KMS-11 (cell line): ENCODE data around the gene PRSS2.
"Not testable (repeated sequence)": the region's sequence is repeated elsewhere in the genome, so short reads cannot be mapped to it uniquely, and the experiment has no call there.

Experiments used
- H2AFZ ChIP-seq: fragments of 200-600 bp; sonication (generic); 2 replicates; pipeline ENCODE4 v1.6.1; 2016; ENCODE audit warnings: antibody characterized with exemption, mixed run types, low read depth
- H3K27ac ChIP-seq: fragments of 200-600 bp; sonication (generic); 2 replicates; pipeline ENCODE4 v1.6.1; 2016; ENCODE audit warnings: mild to moderate bottlenecking, mixed run types
- H3K27me3 ChIP-seq: fragments of 200-600 bp; sonication (generic); 2 replicates; pipeline ENCODE4 v1.6.1; 2017; ENCODE audit warnings: mild to moderate bottlenecking, low read depth, mixed run types, moderate library complexity; ENCODE audit not compliant: insufficient read depth
- H3K36me3 ChIP-seq: fragments of 200-600 bp; sonication (generic); 2 replicates; pipeline ENCODE4 v1.6.1; 2017; ENCODE audit warnings: mild to moderate bottlenecking, mixed run types; ENCODE audit not compliant: insufficient read depth
- H3K4me1 ChIP-seq: fragments of 200-600 bp; sonication (generic); 2 replicates; pipeline ENCODE4 v1.6.1; 2016; ENCODE audit warnings: mild to moderate bottlenecking, low read depth, mixed run types; ENCODE audit not compliant: poor library complexity, severe bottlenecking
- H3K4me2 ChIP-seq: fragments of 200-600 bp; sonication (generic); 2 replicates; pipeline ENCODE4 v1.7.0; 2016; ENCODE audit warnings: mild to moderate bottlenecking, mixed run types
- H3K4me3 ChIP-seq: fragments of 200-600 bp; sonication (generic); IDR thresholded peaks from 2 replicates; pipeline ENCODE4 v1.6.1; 2017; ENCODE audit warnings: low read depth, low read length, mixed read lengths; ENCODE audit not compliant: insufficient read depth
- H3K79me2 ChIP-seq: fragments of 200-600 bp; sonication (generic); 2 replicates; pipeline ENCODE4 v1.6.1; 2016; ENCODE audit warnings: low read depth, mixed run types; ENCODE audit not compliant: insufficient read depth
- H3K9ac ChIP-seq: fragments of 200-600 bp; sonication (generic); 2 replicates; pipeline ENCODE4 v1.6.1; 2016; ENCODE audit warnings: mild to moderate bottlenecking, mixed run types
- H4K20me1 ChIP-seq: fragments of 200-600 bp; sonication (generic); 2 replicates; pipeline ENCODE4 v1.6.1; 2016; ENCODE audit warnings: mild to moderate bottlenecking, mixed run types; ENCODE audit not compliant: insufficient read depth
- TF ChIP-seq, protein P1 (sequence below): fragments of 200-600 bp; sonication (generic); conservative IDR thresholded peaks from 2 replicates; pipeline ENCODE4 v1.6.1; 2017; ENCODE audit warnings: low read depth, mild to moderate bottlenecking, antibody characterized with exemption, low read length, moderate library complexity, mixed read lengths

PRSS2 gene

DNA sequence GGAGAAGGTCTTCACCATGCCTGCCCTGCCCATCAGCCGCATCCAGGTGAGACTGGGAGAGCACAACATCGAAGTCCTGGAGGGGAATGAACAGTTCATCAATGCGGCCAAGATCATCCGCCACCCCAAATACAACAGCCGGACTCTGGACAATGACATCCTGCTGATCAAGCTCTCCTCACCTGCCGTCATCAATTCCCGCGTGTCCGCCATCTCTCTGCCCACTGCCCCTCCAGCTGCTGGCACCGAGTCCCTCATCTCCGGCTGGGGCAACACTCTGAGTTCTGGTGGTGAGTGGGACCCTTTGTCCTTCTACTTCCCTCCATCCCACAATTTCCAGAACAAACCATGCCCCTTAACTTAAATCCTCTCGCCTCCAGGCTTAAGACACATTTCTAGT, 2.5 kb downstream of the PRSS2 start:
- Histone ChIP-seq H3K79me2 (no peaks in the 10 kb centered on the region), H3K36me3 (no peaks in the 10 kb centered on the region), H3K4me3 (no peak overlapping the region), H3K27me3 (no peaks in the 10 kb centered on the region), H2AFZ (no peak overlapping the region), H3K4me2 (no peak overlapping the region), H3K9ac (no peak overlapping the region), H3K4me1 (peaks cover 38% of the 10 kb centered on the region), H4K20me1 (no peaks in the 10 kb centered on the region), H3K27ac (no peak overlapping the region)
- TF ChIP-seq, protein P1, sequence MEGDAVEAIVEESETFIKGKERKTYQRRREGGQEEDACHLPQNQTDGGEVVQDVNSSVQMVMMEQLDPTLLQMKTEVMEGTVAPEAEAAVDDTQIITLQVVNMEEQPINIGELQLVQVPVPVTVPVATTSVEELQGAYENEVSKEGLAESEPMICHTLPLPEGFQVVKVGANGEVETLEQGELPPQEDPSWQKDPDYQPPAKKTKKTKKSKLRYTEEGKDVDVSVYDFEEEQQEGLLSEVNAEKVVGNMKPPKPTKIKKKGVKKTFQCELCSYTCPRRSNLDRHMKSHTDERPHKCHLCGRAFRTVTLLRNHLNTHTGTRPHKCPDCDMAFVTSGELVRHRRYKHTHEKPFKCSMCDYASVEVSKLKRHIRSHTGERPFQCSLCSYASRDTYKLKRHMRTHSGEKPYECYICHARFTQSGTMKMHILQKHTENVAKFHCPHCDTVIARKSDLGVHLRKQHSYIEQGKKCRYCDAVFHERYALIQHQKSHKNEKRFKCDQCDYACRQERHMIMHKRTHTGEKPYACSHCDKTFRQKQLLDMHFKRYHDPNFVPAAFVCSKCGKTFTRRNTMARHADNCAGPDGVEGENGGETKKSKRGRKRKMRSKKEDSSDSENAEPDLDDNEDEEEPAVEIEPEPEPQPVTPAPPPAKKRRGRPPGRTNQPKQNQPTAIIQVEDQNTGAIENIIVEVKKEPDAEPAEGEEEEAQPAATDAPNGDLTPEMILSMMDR: no peak

DNA sequence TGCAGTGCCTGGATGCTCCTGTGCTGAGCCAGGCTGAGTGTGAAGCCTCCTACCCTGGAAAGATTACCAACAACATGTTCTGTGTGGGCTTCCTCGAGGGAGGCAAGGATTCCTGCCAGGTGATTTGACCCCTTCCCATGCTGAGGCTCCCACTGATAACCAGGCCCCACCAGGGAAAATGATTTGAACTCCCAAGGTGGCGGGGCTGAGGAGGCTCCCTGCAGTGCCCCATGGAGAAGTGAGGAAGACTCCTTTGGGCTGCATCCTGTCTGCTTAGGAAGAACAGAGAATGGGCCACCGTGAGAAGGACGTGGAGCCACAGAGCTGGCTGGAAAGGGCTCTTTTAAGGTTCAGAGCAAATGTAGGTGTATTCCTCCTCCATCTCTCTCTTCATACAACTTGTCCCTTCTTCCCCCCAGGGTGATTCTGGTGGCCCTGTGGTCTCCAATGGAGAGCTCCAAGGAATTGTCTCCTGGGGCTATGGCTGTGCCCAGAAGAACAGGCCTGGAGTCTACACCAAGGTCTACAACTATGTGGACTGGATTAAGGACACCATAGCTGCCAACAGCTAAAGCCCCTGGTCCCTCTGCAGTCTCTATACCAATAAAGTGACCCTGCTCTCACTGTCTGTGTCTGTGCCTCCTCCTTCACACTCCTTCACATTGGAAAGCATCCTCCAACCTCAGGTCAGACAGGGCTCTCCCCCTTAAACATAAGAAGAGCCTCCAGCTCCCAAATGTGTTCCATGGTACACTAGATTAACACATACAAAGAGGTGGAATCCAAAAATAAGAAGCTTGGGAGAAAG, 3.4 kb downstream of the PRSS2 start:
- TF ChIP-seq, protein P1: no peak
- no peaks in the 10 kb centered on the region for H4K20me1 ChIP-seq
- no peak overlapping the region for H3K9ac ChIP-seq
- no peaks in the 10 kb centered on the region for H3K79me2 ChIP-seq
- H3K27me3 ChIP-seq: no peaks in the 10 kb centered on the region
- H3K4me2 ChIP-seq: no peak overlapping the region
- H2AFZ ChIP-seq: no peak overlapping the region
- H3K4me1 ChIP-seq: peaks cover 36% of the 10 kb centered on the region
- H3K36me3 ChIP-seq: no peaks in the 10 kb centered on the region
- H3K27ac ChIP-seq: no peak overlapping the region
- H3K4me3 ChIP-seq: no peak overlapping the region

DNA sequence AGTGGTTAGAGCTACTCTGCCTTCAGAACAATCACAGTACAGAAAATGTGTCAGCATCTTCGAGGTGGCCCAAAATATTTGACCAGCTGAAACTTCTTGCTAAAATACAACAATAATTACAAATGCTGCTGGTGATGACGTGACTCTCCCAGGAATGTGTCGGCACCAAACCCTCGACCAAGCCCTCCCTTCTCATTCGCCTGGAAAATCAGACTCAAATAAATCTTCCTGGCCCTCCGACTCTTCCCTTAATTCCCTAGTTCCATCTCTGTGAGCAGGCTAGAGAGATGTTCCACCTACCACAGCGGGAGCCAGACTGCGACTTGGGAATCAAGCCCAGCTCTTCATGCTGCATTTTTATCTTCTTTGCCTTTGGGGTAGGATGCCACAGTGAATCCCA, 4.1 kb downstream of the PRSS2 start:
- Histone ChIP-seq H4K20me1 (no peaks in the 10 kb centered on the region), H3K4me1 (peaks cover 30% of the 10 kb centered on the region), H3K27me3 (no peaks in the 10 kb centered on the region), H2AFZ (no peak overlapping the region), H3K27ac (no peak overlapping the region), H3K79me2 (no peaks in the 10 kb centered on the region), H3K9ac (no peak overlapping the region), H3K4me2 (no peak overlapping the region), H3K36me3 (no peaks in the 10 kb centered on the region), H3K4me3 (no peak overlapping the region)
- TF ChIP-seq, protein P1: no peak

DNA sequence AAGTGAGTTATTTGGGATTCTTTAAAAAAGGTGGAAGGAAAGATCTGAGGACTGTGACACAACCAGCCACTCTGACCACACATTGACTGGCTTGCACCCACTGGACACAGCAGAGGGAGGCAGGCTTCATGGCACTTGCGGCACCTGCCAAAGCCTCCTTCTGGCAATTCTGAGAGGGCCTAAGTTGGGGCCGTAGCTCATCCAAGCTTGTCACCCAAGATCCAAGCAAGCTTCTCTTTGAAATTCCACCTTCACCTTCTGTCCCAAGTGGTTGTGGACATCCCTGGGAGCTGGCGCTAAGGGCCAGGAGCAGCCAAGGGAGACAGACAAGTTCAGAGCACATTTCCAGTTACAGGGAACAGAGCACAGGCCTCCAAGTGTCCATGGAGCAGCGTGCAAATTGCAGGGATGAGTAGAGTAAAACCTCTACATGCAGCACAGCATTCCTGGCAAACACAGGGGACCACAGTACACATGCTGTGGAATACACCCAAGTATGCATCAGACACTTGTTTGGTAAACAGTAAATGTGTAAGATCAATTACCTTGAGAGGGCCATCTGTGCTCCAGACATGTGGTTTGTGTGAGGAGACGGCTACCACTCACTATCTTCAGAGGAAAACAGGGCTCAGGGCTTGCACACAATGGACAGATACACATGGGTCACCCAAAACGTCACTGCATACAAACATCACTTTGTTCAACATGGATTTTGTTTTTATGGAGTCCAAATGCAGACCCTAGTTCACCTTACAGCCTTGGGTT, 4.8 kb downstream of the PRSS2 start:
- not testable (repeated sequence) for H3K9ac ChIP-seq, H3K79me2 ChIP-seq, H3K4me2 ChIP-seq, H3K27ac ChIP-seq, H3K36me3 ChIP-seq, H4K20me1 ChIP-seq, H3K27me3 ChIP-seq, H3K4me3 ChIP-seq, H2AFZ ChIP-seq
- peaks cover 22% of the 10 kb centered on the region for H3K4me1 ChIP-seq
